ENCODE results near the gene TPSB2.

Gene TPSB2

DNA sequence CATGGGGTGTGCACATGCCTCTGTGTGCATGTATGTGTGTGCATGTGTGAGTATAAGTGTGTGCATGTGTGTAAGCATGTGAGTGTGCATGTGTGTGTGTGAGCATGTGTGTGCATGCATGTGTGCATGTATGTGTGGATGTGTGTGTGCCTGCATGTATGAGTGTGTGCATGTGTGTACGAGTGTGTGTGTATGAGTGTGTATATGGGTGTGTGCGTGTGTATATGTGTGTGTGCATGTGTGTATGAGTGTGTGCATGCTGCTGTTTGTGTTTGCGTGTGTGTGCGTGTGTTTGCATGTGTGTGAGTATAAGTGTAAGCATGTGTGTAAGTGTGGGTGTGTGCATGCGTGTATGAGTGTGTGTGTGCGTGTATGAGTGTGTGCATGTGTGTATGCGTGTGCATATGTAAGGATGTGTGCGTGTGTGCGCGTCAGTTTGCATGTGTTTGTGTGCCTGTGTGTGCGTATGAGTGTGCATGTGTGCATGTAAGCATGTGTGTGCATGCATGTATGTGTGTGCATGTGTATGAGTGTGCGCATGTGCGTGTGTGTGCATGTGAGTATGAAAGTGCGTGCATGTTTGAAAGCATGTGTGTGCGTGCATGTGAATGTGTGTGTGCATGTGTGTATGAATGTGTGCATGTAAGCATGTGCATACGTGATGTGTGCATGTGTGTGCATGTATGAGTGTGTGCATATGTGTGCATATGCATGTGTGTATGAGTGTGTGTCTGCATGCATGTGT lies 34.5 kb upstream of the TPSB2 start:
- H3K27ac ChIP-seq: no peak overlapping the region
- no peak for TF ChIP-seq ZFX (IDR thresholded peaks at IDR 0.05; ENCODE audit: borderline replicate concordance)
- TF ChIP-seq, protein P1, sequence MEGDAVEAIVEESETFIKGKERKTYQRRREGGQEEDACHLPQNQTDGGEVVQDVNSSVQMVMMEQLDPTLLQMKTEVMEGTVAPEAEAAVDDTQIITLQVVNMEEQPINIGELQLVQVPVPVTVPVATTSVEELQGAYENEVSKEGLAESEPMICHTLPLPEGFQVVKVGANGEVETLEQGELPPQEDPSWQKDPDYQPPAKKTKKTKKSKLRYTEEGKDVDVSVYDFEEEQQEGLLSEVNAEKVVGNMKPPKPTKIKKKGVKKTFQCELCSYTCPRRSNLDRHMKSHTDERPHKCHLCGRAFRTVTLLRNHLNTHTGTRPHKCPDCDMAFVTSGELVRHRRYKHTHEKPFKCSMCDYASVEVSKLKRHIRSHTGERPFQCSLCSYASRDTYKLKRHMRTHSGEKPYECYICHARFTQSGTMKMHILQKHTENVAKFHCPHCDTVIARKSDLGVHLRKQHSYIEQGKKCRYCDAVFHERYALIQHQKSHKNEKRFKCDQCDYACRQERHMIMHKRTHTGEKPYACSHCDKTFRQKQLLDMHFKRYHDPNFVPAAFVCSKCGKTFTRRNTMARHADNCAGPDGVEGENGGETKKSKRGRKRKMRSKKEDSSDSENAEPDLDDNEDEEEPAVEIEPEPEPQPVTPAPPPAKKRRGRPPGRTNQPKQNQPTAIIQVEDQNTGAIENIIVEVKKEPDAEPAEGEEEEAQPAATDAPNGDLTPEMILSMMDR (IDR thresholded peaks at IDR 0.05): no peak

DNA sequence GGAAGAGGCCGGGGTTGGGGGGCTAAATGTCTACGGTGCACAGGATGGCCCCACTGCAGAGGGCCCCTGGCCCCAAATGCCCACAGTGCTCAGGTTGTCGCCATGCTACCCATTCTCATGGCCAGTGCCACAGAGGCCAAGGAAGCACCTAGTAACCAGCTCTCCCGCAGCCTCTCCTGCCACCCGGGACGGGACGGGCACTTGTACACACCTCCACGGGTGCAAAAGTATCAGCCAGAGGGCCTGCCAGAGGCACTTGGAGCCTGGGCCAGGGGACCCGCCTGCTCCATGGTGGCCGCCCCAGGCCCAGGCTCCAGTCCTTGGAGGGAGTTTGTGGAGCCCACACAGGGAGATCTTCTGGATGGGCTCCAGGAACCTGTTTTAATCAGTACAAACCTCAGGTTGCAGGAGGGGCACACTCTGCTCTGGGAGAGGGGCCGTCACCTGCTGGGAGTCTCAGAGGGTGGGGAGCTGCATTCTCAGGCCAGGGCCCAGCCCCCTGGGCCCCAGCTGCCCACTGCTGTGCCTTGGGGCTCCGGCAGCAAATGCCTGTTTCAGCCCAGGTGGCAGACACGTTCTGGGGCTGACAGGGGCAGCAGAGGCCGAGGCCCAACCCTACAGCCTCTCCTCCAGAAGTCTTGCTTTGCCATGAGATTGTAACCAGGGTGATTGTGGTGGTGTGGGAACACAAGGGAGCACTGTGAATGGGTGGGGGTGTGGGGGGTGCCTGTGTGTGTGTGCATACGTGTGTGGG lies 33.8 kb upstream of the TPSB2 start:
- TF ChIP-seq, protein P1 (IDR thresholded peaks at IDR 0.05): no peak
- TF ChIP-seq ZFX (IDR thresholded peaks at IDR 0.05; ENCODE audit: borderline replicate concordance): no peak
- no peak overlapping the region for H3K27ac ChIP-seq

- no peak for TF ChIP-seq ZFX (IDR thresholded peaks at IDR 0.05; ENCODE audit: borderline replicate concordance)
- TF ChIP-seq, protein P1 (IDR thresholded peaks at IDR 0.05): no peak
Measured at GRCh38 chr16:1262846-1263221, 32.9 kb upstream of the TPSB2 start.

GRCh38 chr16:1262210-1262845 lies 32.3 kb upstream of the TPSB2 start:
- H3K27ac ChIP-seq: no peak overlapping the region
- no peak for TF ChIP-seq ZFX (IDR thresholded peaks at IDR 0.05; ENCODE audit: borderline replicate concordance)
- TF ChIP-seq, protein P1 (IDR thresholded peaks at IDR 0.05): no peak

More at GRCh38 chr16:1262846-1263221, 32.9 kb upstream of the TPSB2 start:
- no peak overlapping the region for H3K27ac ChIP-seq

DNA sequence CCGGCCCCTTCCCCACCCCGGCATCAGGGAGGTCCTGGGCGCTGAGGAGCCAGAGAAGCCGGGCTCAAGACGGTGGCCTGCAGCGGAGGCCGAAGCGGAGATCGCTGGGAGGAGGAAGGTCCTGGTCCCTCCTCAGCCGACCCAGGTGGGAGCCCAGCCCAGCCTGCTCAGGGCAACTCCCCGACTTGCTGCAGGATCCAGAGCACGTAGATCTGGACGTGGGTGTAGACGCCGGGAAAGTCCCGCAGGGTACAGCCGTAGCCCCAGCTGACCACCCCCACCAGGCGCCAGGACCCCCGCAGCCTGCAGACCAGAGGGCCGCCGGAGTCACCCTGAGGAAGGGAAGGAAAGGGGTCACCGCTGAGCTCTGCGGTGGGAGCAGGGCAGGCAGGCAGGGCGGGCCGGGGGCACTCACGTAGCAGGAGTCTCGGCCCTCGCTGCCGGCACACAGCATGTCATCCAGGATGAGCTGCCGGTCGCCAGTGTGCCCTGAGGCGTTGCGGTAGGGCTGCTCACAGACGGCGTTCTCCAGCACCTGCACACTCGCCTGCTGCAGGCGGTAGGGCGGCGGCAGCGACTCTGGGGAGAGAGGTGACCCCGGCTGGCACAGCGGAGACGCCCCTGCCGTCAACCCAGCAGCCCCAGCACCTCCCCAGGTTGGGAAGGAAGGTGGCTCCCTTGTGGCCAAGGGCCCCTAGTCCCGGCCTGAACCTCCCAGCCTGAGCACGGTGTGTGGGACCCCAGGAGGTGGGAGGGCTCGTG lies 31.3 kb upstream of the TPSB2 start:
- TF ChIP-seq, protein P1 (IDR thresholded peaks at IDR 0.05): no peak
- no peak for TF ChIP-seq ZFX (IDR thresholded peaks at IDR 0.05; ENCODE audit: borderline replicate concordance)
- no peak overlapping the region for H3K27ac ChIP-seq

- no peak for TF ChIP-seq ZFX (IDR thresholded peaks at IDR 0.05; ENCODE audit: borderline replicate concordance)
- TF ChIP-seq, protein P1 (IDR thresholded peaks at IDR 0.05): no peak
- no peak overlapping the region for H3K27ac ChIP-seq
Measured at GRCh38 chr16:1260101-1260680, 30.2 kb upstream of the TPSB2 start.
